B cell (primary cell): ENCODE measurements around the gene CDKN3.

Experiments used
- EZH2 ChIP-seq: IDR thresholded peaks from 2 replicates; pipeline ENCODE4 v1.6.1; 2012; ENCODE audit warnings: borderline replicate concordance, low read depth, mild to moderate bottlenecking, moderate library complexity, low read length; ENCODE audit not compliant: insufficient read depth, poor library complexity, severe bottlenecking
- TF ChIP-seq, protein P1 (sequence below): fragments of 200-600 bp; IDR thresholded peaks from one replicate; pipeline ENCODE4 v1.8.0; 2022; ENCODE audit warnings: antibody characterized with exemption, mild to moderate bottlenecking

DNA sequence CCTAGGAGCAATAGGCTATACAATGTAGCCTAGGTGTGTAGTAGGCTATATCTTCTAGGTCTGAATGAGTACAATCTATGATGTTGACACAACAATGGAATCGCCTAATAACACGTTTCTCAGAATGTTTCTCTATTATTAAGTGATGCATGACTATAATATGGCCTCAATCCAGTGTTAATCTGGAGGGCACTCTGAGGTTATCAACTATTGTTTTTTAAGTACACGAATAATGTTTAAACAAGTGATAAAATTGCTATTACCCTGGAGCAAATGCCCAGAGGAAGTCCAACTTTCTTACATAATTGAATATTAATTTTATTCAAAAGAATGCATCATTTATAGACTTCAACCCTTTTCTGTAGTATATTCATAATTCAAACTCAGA, 60.8 kb downstream of the CDKN3 start:
- TF ChIP-seq, protein P1, sequence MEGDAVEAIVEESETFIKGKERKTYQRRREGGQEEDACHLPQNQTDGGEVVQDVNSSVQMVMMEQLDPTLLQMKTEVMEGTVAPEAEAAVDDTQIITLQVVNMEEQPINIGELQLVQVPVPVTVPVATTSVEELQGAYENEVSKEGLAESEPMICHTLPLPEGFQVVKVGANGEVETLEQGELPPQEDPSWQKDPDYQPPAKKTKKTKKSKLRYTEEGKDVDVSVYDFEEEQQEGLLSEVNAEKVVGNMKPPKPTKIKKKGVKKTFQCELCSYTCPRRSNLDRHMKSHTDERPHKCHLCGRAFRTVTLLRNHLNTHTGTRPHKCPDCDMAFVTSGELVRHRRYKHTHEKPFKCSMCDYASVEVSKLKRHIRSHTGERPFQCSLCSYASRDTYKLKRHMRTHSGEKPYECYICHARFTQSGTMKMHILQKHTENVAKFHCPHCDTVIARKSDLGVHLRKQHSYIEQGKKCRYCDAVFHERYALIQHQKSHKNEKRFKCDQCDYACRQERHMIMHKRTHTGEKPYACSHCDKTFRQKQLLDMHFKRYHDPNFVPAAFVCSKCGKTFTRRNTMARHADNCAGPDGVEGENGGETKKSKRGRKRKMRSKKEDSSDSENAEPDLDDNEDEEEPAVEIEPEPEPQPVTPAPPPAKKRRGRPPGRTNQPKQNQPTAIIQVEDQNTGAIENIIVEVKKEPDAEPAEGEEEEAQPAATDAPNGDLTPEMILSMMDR = no peak
- TF ChIP-seq EZH2 = no peak
